G401.6 (cell line): ENCODE results near the gene COPS7B.
A peak's percentile ranks its signal among the peaks of the same experiment; 100 is the strongest.
"Not testable (repeated sequence)": the region's sequence is repeated elsewhere in the genome, so short reads cannot be mapped to it uniquely, and the experiment has no call there.

Experiments used
- FAIRE-seq: peaks from 2 replicates; lab custom pipeline; 2012; peaks lifted over from hg19 to GRCh38; lab: Jason Lieb, UNC

COPS7B gene

DNA sequence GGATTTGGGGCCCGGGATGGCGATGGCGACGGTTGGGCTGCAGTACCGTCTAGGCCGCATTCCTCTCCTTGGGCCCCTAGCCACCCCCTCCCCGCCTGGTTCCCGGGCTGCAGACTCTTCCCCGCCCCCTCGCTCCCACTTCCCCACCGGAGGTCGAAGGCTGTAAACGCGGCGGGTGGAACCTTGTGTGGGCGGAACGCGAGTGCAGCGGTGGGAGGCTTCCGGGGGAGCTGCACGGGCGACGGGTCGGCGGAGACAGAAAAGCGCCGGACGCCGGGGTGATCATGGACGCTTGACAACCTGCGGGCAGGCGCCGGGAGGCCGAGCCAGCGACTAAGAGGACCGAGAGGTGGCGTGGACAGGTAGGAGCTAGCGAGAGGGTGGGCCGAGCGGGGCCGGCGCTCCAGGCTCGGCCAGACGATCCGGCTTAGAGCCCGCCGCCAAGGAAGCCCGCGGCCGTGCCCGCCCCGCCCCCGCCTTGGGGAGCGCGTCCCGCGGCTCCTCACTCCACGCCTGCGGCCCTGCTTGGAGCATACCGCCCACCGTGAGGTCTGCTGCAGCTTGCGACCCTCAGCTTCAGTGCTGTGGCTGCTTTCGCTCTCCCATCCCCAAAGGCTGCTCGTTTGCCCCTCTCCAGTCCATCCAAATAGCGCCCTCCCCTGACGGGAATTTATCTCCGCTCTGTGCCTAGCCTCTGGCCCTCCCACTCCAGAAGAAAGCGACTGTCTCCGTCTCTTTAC, at the start of gene COPS7B:
Gene COPS7B (plus strand): TSS at position 269 of the 740 bp plus-strand sequence. CDS start 2,126 bp downstream, outside the sequence.
- FAIRE-seq, result no peak

DNA sequence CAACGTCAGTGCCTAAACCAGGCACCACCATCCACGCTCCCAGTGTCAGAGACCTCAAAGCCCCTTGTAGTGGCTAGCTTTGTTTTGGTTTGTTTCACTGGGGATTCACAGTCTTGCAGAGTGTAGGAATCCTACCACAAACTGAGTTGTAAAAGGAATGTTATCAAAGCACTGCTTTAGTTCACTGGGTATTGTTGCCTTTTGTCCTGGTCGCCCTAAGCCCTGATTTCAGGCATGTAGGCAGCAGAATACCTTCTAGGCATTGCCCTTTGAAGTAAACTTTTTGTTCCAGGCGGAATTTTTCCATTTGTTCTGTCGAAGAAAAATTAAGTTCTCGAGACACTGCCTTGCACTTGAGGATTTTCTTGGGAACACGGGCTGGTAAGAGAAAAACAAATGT, 48.5 kb upstream of the COPS7B start:
- no peak for FAIRE-seq

GRCh38 chr2:231743376-231744116, 42.7 kb upstream of the COPS7B start:
- FAIRE-seq, result no peak

DNA sequence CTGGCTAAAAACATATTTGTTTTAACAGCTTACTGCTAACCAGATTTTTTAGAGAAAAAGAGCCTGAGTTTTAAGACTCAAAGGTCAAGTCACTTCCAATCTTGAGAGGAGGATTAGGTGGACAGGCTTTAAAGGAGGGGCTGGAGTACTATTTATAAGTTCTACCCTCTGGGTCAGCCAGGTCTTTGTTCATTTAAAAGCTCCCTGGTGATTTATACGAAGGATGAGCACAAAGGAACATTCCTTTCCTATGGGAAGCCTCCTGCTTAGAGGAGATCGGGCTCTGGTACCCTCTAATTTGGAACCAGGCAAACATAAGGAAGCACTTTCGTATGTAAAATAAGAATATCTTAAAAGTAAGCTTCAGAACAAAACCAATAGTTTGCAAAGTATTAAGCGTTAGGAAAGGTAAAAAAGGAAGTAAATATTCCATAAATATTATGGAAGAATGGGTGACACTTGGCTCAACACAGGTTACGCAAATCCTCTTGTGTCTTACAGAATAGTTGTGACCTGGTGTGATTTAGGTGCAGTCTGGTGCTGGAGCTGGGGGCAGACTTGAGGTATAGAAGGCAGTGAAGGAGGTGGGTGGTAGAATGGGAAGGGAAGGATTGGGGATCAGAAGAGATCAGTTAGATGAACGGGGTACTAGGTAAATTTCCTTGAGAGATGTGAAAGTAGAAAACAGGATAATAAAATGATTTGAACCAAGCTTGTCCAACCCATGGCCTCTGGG, 40.8 kb upstream of the COPS7B start:
- FAIRE-seq, result no peak

- not testable (repeated sequence) for FAIRE-seq
These were observed 37.9 kb upstream of the COPS7B start for GRCh38 chr2:231748153-231748896.

DNA sequence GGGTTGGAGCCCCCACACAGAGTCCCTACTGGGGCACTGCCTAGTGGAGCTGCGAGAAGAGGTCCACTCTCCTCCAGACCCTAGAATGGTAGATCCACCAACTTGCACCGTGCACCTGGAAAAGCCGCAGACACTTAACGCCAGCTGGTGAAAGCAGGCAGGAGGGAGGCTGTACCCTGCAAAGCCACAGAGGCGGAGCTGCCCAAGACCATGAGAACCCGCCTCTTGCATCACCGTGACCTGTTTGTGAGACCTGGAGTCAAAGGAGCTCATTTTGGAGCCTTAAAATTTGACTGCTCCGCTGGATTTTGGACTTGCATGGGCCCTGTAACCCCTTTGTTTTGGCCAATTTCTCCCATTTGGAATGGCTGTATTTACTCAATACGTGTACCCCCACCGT, 37.2 kb upstream of the COPS7B start:
- FAIRE-seq, result not testable (repeated sequence)

DNA sequence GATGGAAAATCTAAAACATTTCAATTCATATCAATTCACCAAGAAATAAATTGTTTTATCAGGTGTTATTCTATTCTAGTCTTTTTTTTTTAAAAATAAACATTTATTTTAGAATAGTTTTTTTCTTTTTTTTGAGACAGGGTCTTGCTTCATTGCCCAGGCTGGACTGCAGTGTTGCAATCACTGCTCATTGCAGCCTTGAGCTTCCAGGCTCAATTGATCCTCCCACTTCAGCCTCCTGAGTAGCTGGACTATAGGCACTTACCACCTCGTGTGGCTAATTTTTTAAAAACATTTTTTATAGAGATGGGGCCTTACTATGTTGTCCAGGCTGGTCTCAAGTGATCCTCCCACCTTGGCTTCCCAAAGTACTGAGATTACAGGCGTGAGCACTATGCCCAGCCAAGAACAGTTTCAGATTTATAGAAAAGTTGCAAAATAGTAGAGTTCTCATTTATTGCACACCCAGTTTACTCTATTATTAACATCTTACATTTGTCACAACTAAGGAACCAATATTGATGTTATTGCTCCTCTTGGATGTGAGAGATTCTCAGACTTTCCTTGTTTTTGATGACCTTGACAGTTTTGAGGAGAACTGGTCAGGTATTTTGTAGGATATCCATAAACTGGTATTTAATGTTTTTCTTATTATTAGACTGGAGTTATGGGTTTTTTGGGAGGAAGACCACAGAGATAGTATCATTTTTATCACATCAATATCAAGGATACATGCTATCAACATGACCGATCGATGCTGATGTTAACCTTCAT, 35.0 kb upstream of the COPS7B start:
- no peak for FAIRE-seq

DNA sequence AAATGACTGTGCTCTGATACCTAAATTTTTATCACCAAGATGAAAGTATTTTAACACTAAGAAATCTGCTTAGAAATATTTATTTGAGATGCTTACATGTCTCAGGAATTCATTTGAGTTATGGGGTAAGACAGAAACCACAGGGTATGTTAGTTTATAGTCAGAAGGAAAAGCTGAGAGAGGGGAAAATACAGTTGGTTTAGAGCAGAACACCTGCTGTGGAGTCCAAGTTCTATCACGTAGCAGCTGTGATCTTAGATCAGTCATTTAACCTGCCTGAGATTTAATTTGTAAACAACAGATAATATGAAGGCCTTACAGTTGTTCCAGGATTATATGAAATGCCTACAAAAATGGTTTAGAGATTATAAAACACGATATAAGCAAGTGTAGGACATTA, 34.2 kb upstream of the COPS7B start:
- no peak for FAIRE-seq

GRCh38 chr2:231761735-231762134, 24.5 kb upstream of the COPS7B start:
- no peak for FAIRE-seq

DNA sequence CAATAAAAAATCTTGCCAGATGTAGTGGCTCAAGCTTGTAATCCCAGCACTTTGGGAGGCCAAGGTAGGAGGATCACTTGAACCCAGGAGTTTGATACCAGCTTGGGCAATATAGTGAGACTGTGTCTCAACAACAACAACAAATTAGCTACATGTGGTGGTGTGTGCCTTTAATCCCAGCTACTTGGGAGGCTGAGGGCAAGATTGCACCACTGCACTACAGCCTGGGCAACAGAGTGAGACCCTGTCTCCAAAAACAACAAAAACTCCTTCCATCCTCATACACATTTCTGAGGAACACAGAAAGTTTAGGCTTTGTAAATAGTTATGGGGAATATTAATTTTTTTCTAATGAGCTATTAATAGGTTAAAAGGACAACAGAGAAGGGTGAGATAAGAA, 22.1 kb upstream of the COPS7B start:
- no peak for FAIRE-seq

GRCh38 chr2:231764760-231765159, 21.5 kb upstream of the COPS7B start:
- FAIRE-seq, result no peak

DNA sequence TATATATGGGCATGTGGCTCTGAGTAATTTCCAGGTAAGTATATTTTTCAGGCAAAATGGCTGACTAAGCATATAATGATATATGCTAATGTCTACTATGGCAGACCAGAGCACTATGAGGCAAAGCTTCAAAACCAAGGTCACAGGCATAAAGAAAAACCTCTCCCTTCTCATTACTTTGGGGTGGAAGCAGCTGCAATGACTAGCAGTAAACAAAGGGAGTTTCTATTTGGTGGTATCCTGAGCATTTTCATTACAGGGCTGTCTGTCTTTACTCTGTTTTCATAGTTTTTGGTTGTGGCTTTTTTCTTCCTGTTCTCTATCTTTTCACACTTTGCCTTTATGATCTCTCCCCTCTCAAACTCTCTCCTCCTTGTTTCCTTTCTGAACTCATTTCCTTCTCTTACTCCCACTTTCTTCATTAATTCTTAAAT, 20.7 kb upstream of the COPS7B start:
- no peak for FAIRE-seq

DNA sequence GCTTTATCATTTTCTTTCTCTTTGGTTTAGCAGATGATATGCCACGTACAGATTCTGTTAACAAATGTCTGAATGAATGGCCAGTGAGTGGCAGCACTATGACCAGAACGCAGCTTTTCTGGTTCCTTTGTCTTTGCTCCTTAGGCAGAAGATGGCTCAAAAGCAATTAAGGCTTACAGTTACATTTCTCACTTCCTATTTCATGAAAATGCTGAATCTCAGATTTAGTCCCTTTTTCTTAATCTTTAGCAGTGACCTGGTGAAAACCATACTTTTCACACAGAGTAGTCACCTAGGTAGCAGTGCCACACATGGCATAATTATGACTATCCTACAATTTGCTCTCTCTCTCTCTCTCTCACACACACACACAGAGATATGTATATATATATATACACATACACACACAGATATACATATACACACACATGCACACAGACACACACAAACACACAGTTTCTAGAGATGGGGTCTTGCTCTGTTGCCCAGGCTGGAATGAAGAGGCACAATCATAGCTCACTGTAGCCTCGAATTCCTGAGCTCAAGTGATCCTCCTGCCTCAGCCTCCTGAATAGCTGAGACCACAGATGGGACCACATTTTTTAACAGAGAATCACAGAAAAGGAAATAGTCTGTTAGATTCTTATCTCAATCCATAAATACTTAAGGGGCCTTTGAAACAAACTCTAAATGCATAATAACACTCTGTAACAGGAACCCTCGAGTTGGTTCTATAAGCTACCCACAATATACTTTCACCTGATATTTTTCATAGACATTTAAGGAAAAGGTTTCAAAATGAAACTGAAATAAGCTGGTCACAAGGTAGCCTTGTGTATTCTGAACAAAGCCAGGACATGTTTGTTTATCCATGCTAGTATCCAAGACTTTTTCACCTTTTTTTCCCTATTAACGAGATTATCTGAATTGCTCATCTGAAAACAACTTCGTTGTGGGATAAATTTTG, 16.8 kb upstream of the COPS7B start:
- FAIRE-seq, result no peak

DNA sequence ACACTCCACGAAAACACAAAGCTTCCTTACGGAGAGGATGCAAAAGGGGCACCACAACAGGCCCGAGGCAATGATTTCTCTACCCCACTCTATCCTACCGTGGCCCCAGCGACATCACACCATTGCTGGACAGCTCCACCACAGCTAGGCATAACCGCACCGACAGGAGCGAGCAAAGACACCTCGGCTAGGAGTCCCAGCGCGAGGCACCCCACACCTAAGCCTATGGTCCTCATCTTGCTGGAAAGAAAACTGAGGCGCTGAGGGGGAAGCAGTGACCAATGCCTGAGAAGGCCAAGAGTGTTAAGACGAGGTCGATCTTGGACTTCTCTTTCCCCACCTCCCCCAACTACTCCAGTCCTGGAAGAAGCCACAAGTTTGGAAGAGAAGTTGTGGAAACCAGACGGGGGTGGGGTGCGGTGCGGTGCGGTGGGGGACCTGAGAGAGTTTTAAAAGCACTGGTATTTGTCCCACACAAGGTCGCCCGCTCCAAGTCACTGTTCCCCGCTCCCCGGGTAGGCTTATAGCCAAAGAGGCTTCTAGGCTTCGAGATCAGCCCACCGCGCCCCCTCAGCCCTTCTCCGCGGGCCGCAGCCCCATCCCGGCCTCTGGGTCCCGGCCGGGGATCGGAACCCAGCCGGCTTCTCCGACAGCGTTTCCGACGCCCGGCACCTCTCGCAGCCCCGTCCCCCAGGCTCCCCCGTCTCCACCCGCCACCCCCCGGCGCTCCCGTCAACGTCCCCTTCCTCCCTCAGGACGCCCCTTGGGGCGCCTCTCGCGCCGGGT, 5.9 kb upstream of the COPS7B start:
- no peak for FAIRE-seq

GRCh38 chr2:231780909-231781797, 5.1 kb upstream of the COPS7B start, which contains the start of gene PDE6D:
TSS of gene PDE6D (minus strand) at chr2:231781282. CDS start at chr2:231781114, 168 bp downstream.
- FAIRE-seq, result peak; percentile 95

- no peak for FAIRE-seq
These were observed 4.2 kb upstream of the COPS7B start for GRCh38 chr2:231781798-231782726.

DNA sequence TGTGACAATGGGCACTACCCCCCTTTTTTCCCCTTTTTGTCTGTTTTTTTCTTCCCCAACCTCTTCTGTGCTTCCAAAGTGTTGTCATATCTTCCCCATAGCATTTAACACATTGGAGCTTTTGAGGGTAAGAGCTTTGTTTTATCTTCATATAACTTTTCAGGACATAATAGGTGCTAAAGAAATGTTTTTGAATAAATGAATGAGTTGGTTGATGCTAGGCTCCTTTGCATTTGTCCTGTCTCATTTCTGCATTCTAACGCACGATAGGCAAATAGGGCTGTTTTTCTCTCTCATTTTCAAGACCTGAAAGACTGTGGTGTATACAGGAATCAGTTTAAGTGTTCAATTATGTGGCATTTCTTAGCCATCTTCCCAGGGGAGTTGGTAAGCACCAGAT, 832 bp upstream of the COPS7B start:
- FAIRE-seq, result no peak
